HL-60 (cell line): ENCODE results near the gene BMP8B.
"Not testable (repeated sequence)": the region's sequence is repeated elsewhere in the genome, so short reads cannot be mapped to it uniquely, and the experiment has no call there.

Experiments used
- DNase-seq, 2 experiments: peaks; one replicate each; pipeline ENCODE4 v3.0.0-alpha.2; 2010 to 2020; ENCODE audit warnings: low read depth in 1 of 2, low spot score in 1 of 2
- H3K27ac ChIP-seq: fragments of 250-450 bp; sonication (Bioruptor Pico); replicated peaks from 2 replicates; pipeline ENCODE4 v1.5.1; 2020; ENCODE audit warnings: mild to moderate bottlenecking, moderate library complexity
- H3K27me3 ChIP-seq: fragments of 250-450 bp; sonication (Bioruptor Pico); 2 replicates; pipeline ENCODE4 v1.5.1; 2021; ENCODE audit warnings: mild to moderate bottlenecking, moderate library complexity; ENCODE audit not compliant: insufficient read depth, poor library complexity, severe bottlenecking
- H3K4me3 ChIP-seq: replicated peaks from 2 replicates; pipeline ENCODE4 v1.5.1; 2011; ENCODE audit warnings: mild to moderate bottlenecking, control low read depth, low read length; ENCODE audit not compliant: insufficient read depth
- GABPA ChIP-seq: IDR thresholded peaks from 2 replicates; pipeline ENCODE4 v1.6.1; 2012; ENCODE audit warnings: low read depth
- POLR2AphosphoS5 ChIP-seq: IDR thresholded peaks from 2 replicates; pipeline ENCODE4 v1.6.1; 2012; ENCODE audit warnings: low read depth
- SPI1 ChIP-seq: IDR thresholded peaks from 2 replicates; pipeline ENCODE4 v1.6.1; 2012; ENCODE audit warnings: low read depth, mild to moderate bottlenecking, borderline replicate concordance
- TF ChIP-seq, protein P1 (sequence below): IDR thresholded peaks from 2 replicates; pipeline ENCODE4 v1.6.1; 2012; ENCODE audit warnings: low read depth; ENCODE audit not compliant: insufficient replicate concordance
- TF ChIP-seq, protein P2 (sequence below): IDR thresholded peaks from one replicate; pipeline ENCODE4 v1.5.1; 2011; ENCODE audit warnings: low read length, control low read depth, inconsistent platforms; ENCODE audit not compliant: insufficient read depth

BMP8B gene

DNA sequence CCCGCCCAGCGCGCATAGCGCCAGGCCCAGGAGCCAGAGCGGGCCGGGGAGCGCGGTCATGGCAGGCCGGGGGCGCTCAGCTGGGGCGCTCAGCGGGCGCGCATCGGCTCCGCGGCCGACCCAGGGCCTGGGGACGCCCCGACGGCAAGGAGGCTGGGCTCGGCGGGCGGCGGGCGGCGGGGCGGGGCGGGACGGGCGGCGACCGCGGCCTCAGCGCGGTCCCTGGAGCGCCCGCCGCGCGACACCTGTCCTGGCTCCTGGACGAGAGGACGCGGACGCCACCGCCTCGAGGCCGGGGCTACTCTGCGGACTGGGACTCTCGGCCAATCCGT, 273 bp downstream of the BMP8B start:
- Histone ChIP-seq H3K4me3 (peak overlapping the region; percentile 66), H3K27me3 (peaks cover 7% of the 10 kb centered on the region), H3K27ac (no peak overlapping the region)
- DNase-seq = no peak
- TF ChIP-seq, protein P1, sequence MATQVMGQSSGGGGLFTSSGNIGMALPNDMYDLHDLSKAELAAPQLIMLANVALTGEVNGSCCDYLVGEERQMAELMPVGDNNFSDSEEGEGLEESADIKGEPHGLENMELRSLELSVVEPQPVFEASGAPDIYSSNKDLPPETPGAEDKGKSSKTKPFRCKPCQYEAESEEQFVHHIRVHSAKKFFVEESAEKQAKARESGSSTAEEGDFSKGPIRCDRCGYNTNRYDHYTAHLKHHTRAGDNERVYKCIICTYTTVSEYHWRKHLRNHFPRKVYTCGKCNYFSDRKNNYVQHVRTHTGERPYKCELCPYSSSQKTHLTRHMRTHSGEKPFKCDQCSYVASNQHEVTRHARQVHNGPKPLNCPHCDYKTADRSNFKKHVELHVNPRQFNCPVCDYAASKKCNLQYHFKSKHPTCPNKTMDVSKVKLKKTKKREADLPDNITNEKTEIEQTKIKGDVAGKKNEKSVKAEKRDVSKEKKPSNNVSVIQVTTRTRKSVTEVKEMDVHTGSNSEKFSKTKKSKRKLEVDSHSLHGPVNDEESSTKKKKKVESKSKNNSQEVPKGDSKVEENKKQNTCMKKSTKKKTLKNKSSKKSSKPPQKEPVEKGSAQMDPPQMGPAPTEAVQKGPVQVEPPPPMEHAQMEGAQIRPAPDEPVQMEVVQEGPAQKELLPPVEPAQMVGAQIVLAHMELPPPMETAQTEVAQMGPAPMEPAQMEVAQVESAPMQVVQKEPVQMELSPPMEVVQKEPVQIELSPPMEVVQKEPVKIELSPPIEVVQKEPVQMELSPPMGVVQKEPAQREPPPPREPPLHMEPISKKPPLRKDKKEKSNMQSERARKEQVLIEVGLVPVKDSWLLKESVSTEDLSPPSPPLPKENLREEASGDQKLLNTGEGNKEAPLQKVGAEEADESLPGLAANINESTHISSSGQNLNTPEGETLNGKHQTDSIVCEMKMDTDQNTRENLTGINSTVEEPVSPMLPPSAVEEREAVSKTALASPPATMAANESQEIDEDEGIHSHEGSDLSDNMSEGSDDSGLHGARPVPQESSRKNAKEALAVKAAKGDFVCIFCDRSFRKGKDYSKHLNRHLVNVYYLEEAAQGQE = no peak
- TF ChIP-seq SPI1 (no peak), GABPA (no peak), POLR2AphosphoS5 (no peak)
- TF ChIP-seq, protein P2, sequence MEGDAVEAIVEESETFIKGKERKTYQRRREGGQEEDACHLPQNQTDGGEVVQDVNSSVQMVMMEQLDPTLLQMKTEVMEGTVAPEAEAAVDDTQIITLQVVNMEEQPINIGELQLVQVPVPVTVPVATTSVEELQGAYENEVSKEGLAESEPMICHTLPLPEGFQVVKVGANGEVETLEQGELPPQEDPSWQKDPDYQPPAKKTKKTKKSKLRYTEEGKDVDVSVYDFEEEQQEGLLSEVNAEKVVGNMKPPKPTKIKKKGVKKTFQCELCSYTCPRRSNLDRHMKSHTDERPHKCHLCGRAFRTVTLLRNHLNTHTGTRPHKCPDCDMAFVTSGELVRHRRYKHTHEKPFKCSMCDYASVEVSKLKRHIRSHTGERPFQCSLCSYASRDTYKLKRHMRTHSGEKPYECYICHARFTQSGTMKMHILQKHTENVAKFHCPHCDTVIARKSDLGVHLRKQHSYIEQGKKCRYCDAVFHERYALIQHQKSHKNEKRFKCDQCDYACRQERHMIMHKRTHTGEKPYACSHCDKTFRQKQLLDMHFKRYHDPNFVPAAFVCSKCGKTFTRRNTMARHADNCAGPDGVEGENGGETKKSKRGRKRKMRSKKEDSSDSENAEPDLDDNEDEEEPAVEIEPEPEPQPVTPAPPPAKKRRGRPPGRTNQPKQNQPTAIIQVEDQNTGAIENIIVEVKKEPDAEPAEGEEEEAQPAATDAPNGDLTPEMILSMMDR = no peak

DNA sequence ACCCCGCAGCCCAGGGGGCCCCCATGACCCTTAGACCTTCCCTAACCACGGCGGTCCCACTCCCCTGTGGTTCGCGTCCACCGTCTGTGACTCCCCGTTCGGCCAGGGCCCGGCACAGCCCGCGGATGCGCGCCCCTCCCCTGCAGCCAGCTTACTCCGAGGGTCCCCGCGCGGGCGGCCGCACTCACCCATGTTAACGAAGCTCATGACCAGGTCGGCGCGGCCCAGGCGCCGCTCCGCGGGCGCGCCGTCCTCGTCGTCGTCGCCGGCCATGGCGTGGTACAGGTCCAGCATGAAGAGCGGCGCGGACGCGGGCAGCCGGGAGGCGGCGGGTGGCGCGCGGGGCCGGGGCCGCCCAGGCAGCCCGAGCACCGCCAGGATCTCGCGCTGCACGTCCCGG, 701 bp downstream of the BMP8B start:
- not testable (repeated sequence) for DNase-seq, H3K27me3 ChIP-seq
- peak overlapping the region; percentile 66 for H3K4me3 ChIP-seq

DNA sequence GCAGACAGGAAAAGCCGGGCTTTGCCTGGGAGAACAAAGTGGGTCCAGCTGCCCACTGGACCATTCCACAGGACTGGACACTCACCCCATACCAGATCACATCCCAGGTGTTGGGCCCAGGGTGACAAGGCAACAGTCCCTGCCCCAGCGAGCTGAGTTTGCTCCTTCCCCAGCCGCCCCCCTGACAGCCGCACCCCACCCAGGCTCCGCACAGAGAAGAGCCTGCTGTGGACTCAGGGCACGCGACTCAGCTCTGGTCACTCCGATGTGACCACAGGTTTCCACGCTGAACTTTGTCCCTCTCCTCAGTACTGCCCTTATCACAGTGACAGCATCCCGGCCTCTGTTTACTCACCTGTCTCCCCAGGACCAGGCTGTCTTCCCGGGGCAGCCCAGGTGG, 1.2 kb downstream of the BMP8B start:
- peaks cover 7% of the 10 kb centered on the region for H3K27me3 ChIP-seq
- H3K4me3 ChIP-seq = peak overlapping the region; percentile 66

More for the DNA sequence above, 701 bp downstream of the BMP8B start:
- H3K27ac ChIP-seq = not testable (repeated sequence)

DNA sequence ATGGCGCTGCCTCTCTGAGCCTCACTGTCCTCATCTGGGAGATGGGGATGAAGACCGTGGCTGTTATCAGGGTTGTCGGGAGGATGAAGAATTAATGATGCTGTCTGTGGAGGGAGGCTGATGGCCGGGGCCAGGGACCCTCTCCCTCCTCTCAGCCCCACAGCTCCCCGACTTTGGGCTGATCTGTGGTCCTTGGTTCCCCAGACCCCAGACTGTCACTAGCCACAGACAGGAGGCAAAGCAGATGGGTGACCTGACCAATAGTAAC, 1.6 kb downstream of the BMP8B start:
- not testable (repeated sequence) for DNase-seq, H3K27me3 ChIP-seq, H3K27ac ChIP-seq
- peak overlapping the region; percentile 66 for H3K4me3 ChIP-seq

More for the DNA sequence above, 1.2 kb downstream of the BMP8B start:
- TF ChIP-seq, protein P2 = no peak
- no peak for TF ChIP-seq GABPA
- no peak for TF ChIP-seq POLR2AphosphoS5
- no peak for TF ChIP-seq SPI1
- TF ChIP-seq, protein P1 = no peak
- no peak for DNase-seq
- no peak overlapping the region for H3K27ac ChIP-seq

DNA sequence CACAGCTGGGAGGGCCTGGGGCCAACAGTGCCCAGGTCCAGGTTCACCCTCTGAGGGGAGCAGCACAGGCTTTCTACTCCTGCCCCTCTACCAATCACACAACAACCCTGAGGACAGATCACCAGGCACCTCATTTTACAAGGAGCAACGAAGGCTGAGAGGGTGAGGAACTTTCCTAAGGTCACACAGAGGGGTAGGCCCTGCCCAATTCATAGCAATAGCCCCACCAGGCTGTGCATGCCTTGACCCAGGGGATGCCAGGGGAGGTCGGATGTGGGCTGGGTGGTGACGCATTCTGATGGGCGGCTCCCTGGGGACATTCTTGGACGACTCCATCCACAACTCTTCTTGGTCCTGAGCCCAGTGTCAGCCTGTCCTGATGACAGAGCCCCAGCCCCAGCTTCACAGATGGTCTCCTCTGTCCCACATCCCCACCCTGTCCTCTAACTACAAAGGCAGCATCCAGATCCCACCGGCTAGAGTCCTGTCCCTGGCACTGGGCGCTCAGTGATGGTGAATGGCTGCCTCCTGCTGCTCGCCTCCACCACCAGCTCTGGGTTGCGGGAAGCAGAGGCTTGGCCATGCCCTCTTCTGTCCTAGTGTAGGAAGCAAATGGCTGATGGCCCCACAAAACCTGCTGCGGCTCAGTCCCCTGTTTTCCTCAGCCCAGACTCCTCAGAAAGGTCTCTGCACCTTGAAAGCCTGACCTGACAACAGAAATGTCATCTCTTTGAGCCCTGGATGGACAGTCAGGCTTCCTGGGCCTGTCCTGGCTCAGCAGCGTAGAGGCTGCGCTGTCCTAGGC, 2.2 kb downstream of the BMP8B start:
- DNase-seq, H3K27me3 ChIP-seq, H3K27ac ChIP-seq: not testable (repeated sequence)
- peak overlapping the region; percentile 66 for H3K4me3 ChIP-seq

DNA sequence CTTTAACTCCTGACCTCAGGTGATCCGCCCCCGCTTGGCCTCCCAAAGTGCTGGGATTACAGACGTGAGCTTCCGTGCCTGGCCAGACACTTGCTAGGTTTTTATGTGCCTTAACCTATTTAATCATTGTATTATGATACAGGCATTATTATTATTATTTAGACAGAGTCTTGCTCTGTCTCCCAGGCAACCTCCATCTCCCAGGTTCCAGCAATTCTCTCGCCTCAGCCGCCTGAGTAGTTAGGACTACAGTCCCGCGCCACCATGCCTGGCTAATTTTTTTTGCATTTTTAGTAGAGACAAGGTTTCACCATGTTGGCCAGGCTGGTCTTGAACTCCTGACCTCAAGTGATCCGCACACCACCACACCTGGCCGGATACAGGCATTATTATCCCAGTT, 6.0 kb downstream of the BMP8B start:
- not testable (repeated sequence) for H3K27ac ChIP-seq, DNase-seq, H3K4me3 ChIP-seq, H3K27me3 ChIP-seq
